ENCODE measurements around the gene TNPO3.

TNPO3 gene

GRCh38 chr7:128928159-128928813 is 126.6 kb downstream of the TNPO3 start:
- no peaks in the 10 kb centered on the region for H3K36me3 ChIP-seq (ENCODE audit: control insufficient read depth, insufficient read depth, low read length)
- H3K27me3 ChIP-seq (ENCODE audit: control insufficient read depth, insufficient read depth, low read length), result no peaks in the 10 kb centered on the region
- no peak overlapping the region for H3K27ac ChIP-seq (ENCODE audit: low read depth, low read length)
- H3K4me1 ChIP-seq (ENCODE audit: control insufficient read depth, insufficient read depth, low read length), result no peaks in the 10 kb centered on the region
- H3K9ac ChIP-seq (ENCODE audit: low read length), result no peak overlapping the region
- no peak overlapping the region for H3K4me3 ChIP-seq (ENCODE audit: low read length)

GRCh38 chr7:128924707-128925588 is 130.0 kb downstream of the TNPO3 start:
- Histone ChIP-seq H3K4me1 (ENCODE audit: control insufficient read depth, insufficient read depth, low read length) (no peaks in the 10 kb centered on the region), H3K27me3 (ENCODE audit: control insufficient read depth, insufficient read depth, low read length) (no peaks in the 10 kb centered on the region), H3K4me3 (ENCODE audit: low read length) (no peak overlapping the region), H3K9ac (ENCODE audit: low read length) (no peak overlapping the region), H3K27ac (ENCODE audit: low read depth, low read length) (no peak overlapping the region), H3K36me3 (ENCODE audit: control insufficient read depth, insufficient read depth, low read length) (no peaks in the 10 kb centered on the region)

GRCh38 chr7:128923411-128923800 is 131.5 kb downstream of the TNPO3 start:
- H3K4me1 ChIP-seq (ENCODE audit: control insufficient read depth, insufficient read depth, low read length), result no peaks in the 10 kb centered on the region
- H3K36me3 ChIP-seq (ENCODE audit: control insufficient read depth, insufficient read depth, low read length), result no peaks in the 10 kb centered on the region
- H3K27ac ChIP-seq (ENCODE audit: low read depth, low read length), result no peak overlapping the region
- no peak overlapping the region for H3K9ac ChIP-seq (ENCODE audit: low read length)
- H3K27me3 ChIP-seq (ENCODE audit: control insufficient read depth, insufficient read depth, low read length), result no peaks in the 10 kb centered on the region
- H3K4me3 ChIP-seq (ENCODE audit: low read length), result no peak overlapping the region

- H3K4me3 ChIP-seq (ENCODE audit: low read length), result no peak overlapping the region
- H3K27me3 ChIP-seq (ENCODE audit: control insufficient read depth, insufficient read depth, low read length), result no peaks in the 10 kb centered on the region
- no peak overlapping the region for H3K9ac ChIP-seq (ENCODE audit: low read length)
- no peak overlapping the region for H3K27ac ChIP-seq (ENCODE audit: low read depth, low read length)
- no peaks in the 10 kb centered on the region for H3K36me3 ChIP-seq (ENCODE audit: control insufficient read depth, insufficient read depth, low read length)
- no peaks in the 10 kb centered on the region for H3K4me1 ChIP-seq (ENCODE audit: control insufficient read depth, insufficient read depth, low read length)
These were observed 132.2 kb downstream of the TNPO3 start for GRCh38 chr7:128922496-128923410.

- Histone ChIP-seq H3K4me3 (ENCODE audit: low read length) (no peak overlapping the region), H3K27me3 (ENCODE audit: control insufficient read depth, insufficient read depth, low read length) (no peaks in the 10 kb centered on the region), H3K9ac (ENCODE audit: low read length) (no peak overlapping the region), H3K27ac (ENCODE audit: low read depth, low read length) (no peak overlapping the region), H3K36me3 (ENCODE audit: control insufficient read depth, insufficient read depth, low read length) (no peaks in the 10 kb centered on the region), H3K4me1 (ENCODE audit: control insufficient read depth, insufficient read depth, low read length) (no peaks in the 10 kb centered on the region)
These were observed 133.0 kb downstream of the TNPO3 start for GRCh38 chr7:128921866-128922440.

- Histone ChIP-seq H3K4me3 (ENCODE audit: low read length) (no peak overlapping the region), H3K27ac (ENCODE audit: low read depth, low read length) (no peak overlapping the region), H3K27me3 (ENCODE audit: control insufficient read depth, insufficient read depth, low read length) (peaks cover 3% of the 10 kb centered on the region)
These were observed 133.9 kb downstream of the TNPO3 start for GRCh38 chr7:128920913-128921582.

GRCh38 chr7:128919881-128920799 is 134.8 kb downstream of the TNPO3 start:
- no peaks in the 10 kb centered on the region for H3K4me1 ChIP-seq (ENCODE audit: control insufficient read depth, insufficient read depth, low read length)
- no peak overlapping the region for H3K9ac ChIP-seq (ENCODE audit: low read length)
- no peaks in the 10 kb centered on the region for H3K36me3 ChIP-seq (ENCODE audit: control insufficient read depth, insufficient read depth, low read length)
- H3K27me3 ChIP-seq (ENCODE audit: control insufficient read depth, insufficient read depth, low read length), result peaks cover 6% of the 10 kb centered on the region
- no peak overlapping the region for H3K27ac ChIP-seq (ENCODE audit: low read depth, low read length)
- no peak overlapping the region for H3K4me3 ChIP-seq (ENCODE audit: low read length)

More at GRCh38 chr7:128920913-128921582, 133.9 kb downstream of the TNPO3 start:
- H3K36me3 ChIP-seq (ENCODE audit: control insufficient read depth, insufficient read depth, low read length), result no peaks in the 10 kb centered on the region
- no peak overlapping the region for H3K9ac ChIP-seq (ENCODE audit: low read length)
- no peaks in the 10 kb centered on the region for H3K4me1 ChIP-seq (ENCODE audit: control insufficient read depth, insufficient read depth, low read length)

- H3K36me3 ChIP-seq (ENCODE audit: control insufficient read depth, insufficient read depth, low read length), result no peaks in the 10 kb centered on the region
- peaks cover 8% of the 10 kb centered on the region for H3K27me3 ChIP-seq (ENCODE audit: control insufficient read depth, insufficient read depth, low read length)
- no peak overlapping the region for H3K4me3 ChIP-seq (ENCODE audit: low read length)
- no peak overlapping the region for H3K9ac ChIP-seq (ENCODE audit: low read length)
- H3K4me1 ChIP-seq (ENCODE audit: control insufficient read depth, insufficient read depth, low read length), result no peaks in the 10 kb centered on the region
- H3K27ac ChIP-seq (ENCODE audit: low read depth, low read length), result no peak overlapping the region
These were observed 135.7 kb downstream of the TNPO3 start for GRCh38 chr7:128919241-128919640.

GRCh38 chr7:128918016-128918665 is 136.8 kb downstream of the TNPO3 start:
- Histone ChIP-seq H3K36me3 (ENCODE audit: control insufficient read depth, insufficient read depth, low read length) (no peaks in the 10 kb centered on the region), H3K27ac (ENCODE audit: low read depth, low read length) (no peak overlapping the region), H3K27me3 (ENCODE audit: control insufficient read depth, insufficient read depth, low read length) (peaks cover 11% of the 10 kb centered on the region), H3K4me1 (ENCODE audit: control insufficient read depth, insufficient read depth, low read length) (no peaks in the 10 kb centered on the region), H3K9ac (ENCODE audit: low read length) (no peak overlapping the region), H3K4me3 (ENCODE audit: low read length) (no peak overlapping the region)

GRCh38 chr7:128917122-128917521 is 137.8 kb downstream of the TNPO3 start:
- Histone ChIP-seq H3K9ac (ENCODE audit: low read length) (no peak overlapping the region), H3K27ac (ENCODE audit: low read depth, low read length) (no peak overlapping the region), H3K27me3 (ENCODE audit: control insufficient read depth, insufficient read depth, low read length) (peaks cover 14% of the 10 kb centered on the region), H3K4me1 (ENCODE audit: control insufficient read depth, insufficient read depth, low read length) (no peaks in the 10 kb centered on the region), H3K4me3 (ENCODE audit: low read length) (no peak overlapping the region), H3K36me3 (ENCODE audit: control insufficient read depth, insufficient read depth, low read length) (no peaks in the 10 kb centered on the region)

GRCh38 chr7:128916643-128916915 is 138.3 kb downstream of the TNPO3 start:
- H3K4me3 ChIP-seq (ENCODE audit: low read length), result no peak overlapping the region
- H3K27me3 ChIP-seq (ENCODE audit: control insufficient read depth, insufficient read depth, low read length), result peaks cover 14% of the 10 kb centered on the region
- no peak overlapping the region for H3K27ac ChIP-seq (ENCODE audit: low read depth, low read length)
- no peak overlapping the region for H3K9ac ChIP-seq (ENCODE audit: low read length)
- H3K36me3 ChIP-seq (ENCODE audit: control insufficient read depth, insufficient read depth, low read length), result no peaks in the 10 kb centered on the region
- H3K4me1 ChIP-seq (ENCODE audit: control insufficient read depth, insufficient read depth, low read length), result no peaks in the 10 kb centered on the region

All from rectal smooth muscle tissue (tissue), 1 donor.